GM12878 (cell line): ENCODE results near the gene EPB41L2. TPM values are rescaled to one million over a fixed set of nuclear protein-coding genes. Genes with fewer than 3 reads are reported as not detected.

ENCODE experiments used
- E2F4 ChIP-seq: IDR thresholded peaks from 2 replicates; pipeline ENCODE4 v1.6.1; 2012; ENCODE audit warnings: low read depth, low read length, improper control_type of control experiment
- LARP7 ChIP-seq: fragments of 450-650 bp; IDR thresholded peaks from 2 replicates; pipeline ENCODE4 v1.6.1; 2017; ENCODE audit warnings: mild to moderate bottlenecking
- NBN ChIP-seq: fragments of 450-650 bp; IDR thresholded peaks from 2 replicates; pipeline ENCODE4 v1.6.1; 2016
- NKRF ChIP-seq: fragments of 450-650 bp; conservative IDR thresholded peaks from 2 replicates; pipeline ENCODE4 v1.6.1; 2017; ENCODE audit warnings: mild to moderate bottlenecking, moderate library complexity
- POU2F2 ChIP-seq: IDR thresholded peaks from 3 replicates; pipeline ENCODE4 v1.6.1; 2011; ENCODE audit warnings: low read depth, mild to moderate bottlenecking, low read length, borderline replicate concordance
- RB1 ChIP-seq: fragments of 450-650 bp; formaldehyde crosslinking; IDR thresholded peaks from 2 replicates; pipeline ENCODE4 v1.6.1; 2017; ENCODE audit warnings: mild to moderate bottlenecking, borderline replicate concordance
- RELA ChIP-seq: fragments of 450-650 bp; IDR thresholded peaks from 2 replicates; pipeline ENCODE4 v1.8.0; 2014; ENCODE audit warnings: borderline replicate concordance; ENCODE audit not compliant: partially characterized antibody
- SP1 ChIP-seq: IDR thresholded peaks from one replicate; pipeline ENCODE4 v1.6.1; 2011; ENCODE audit warnings: low read depth, low read length
- SRF ChIP-seq, 2 experiments: IDR thresholded peaks; 2 replicates each; pipeline ENCODE4 v1.6.1; 2011; ENCODE audit warnings: low read depth in 2 of 2, low read length in 2 of 2, mild to moderate bottlenecking in 1 of 2, moderate library complexity in 1 of 2
- polyA plus RNA-seq, 11 experiments: library from polyadenylated mRNA; depleted of rRNA in 4 of 11; unstranded in 6 of 11; stranded (reverse) in 5 of 11; fragments of >200 nt; fragmentation: Nextera tagmentation in 4 of 11; fragmentation: Illumina TruSeq in 1 of 11; extraction: Ambion mirVana in 4 of 11; extraction: Trizol in 1 of 11; gene quantifications; 1 replicate in 1 of 11; 2 replicates in 10 of 11; pipeline versions ENCODE4 v1.2.1 to v1.2.3, GENCODE V29; 2011 to 2016; ENCODE audit warnings: inconsistent platforms in 2 of 11, missing spikeins in 2 of 11, low read depth in 1 of 11
- total RNA-seq, 4 experiments: library from RNA; depleted of rRNA in 3 of 4; stranded (reverse); fragments of >200 nt in 3 of 4; fragmentation: Illumina TruSeq in 1 of 4; extraction: Trizol in 1 of 4; gene quantifications; 2 replicates each; pipeline versions ENCODE4 v1.2.1 to v1.2.3, GENCODE V29; 2013 to 2021

Gene EPB41L2
- total and polyA plus RNA-seq, 10 of the 15 experiments (the other 5 are each of a cell fraction or from before 2014, with no cell fraction given), result 7.4 to 41.6 (median 19.0) TPM

GRCh38 chr6:131063028-131063763 lies at the start of gene EPB41L2 (continued):
- TF ChIP-seq SRF (IDR thresholded peaks at IDR 0.05; ENCODE audit: low read depth in 2 of 2, low read length in 2 of 2) (0 out of 4 replicates have a peak, but pooled peaks of 1 of the 2 experiments have one; percentile 27), RELA (peak; percentile 84), NKRF (peak; percentile 84), SP1 (peak; percentile 48), NBN (0 out of 2 replicates have a peak, but pooled peaks have one; percentile 48), LARP7 (no peak; the same call in 1 of the 2 replicates), POU2F2 (no peak), E2F4 (peak; percentile 51; the same call in 1 of the 2 replicates), RB1 (peak; percentile 63; the same call in 1 of the 2 replicates)
